Activated effector memory CD4-positive, alpha-beta T cell treated with Interleukin-2 at 50 U/mL for 16 hours (primary cell): ENCODE measurements around the gene HOXA5.

Source experiments
- DNase-seq: peaks from one replicate; pipeline ENCODE4 v3.0.0-alpha.2; 2020

The HOXA5 gene

GRCh38 chr7:27131390-27131819 lies 12.1 kb downstream of the HOXA5 start:
- no peak for DNase-seq

GRCh38 chr7:27130540-27131389 lies 12.7 kb downstream of the HOXA5 start, which contains the start of gene HOXA4:
Gene HOXA4 (minus strand): TSS chr7:27130757. CDS start chr7:27130733, 24 bp downstream.
- peak; percentile 66 for DNase-seq

- no peak for DNase-seq
Observed at GRCh38 chr7:27129729-27130539, 13.5 kb downstream of the HOXA5 start.

- DNase-seq: no peak
Observed at GRCh38 chr7:27128776-27129728, 14.4 kb downstream of the HOXA5 start.

GRCh38 chr7:27128034-27128433 lies 15.4 kb downstream of the HOXA5 start:
- DNase-seq: no peak

- no peak for DNase-seq
Observed at GRCh38 chr7:27126596-27127327, 16.7 kb downstream of the HOXA5 start.

GRCh38 chr7:27125986-27126394 lies 17.5 kb downstream of the HOXA5 start:
- DNase-seq: no peak

GRCh38 chr7:27124902-27125689 lies 18.4 kb downstream of the HOXA5 start:
- no peak for DNase-seq

- no peak for DNase-seq
Observed at GRCh38 chr7:27124096-27124901, 19.2 kb downstream of the HOXA5 start.

GRCh38 chr7:27123477-27124053 lies 19.9 kb downstream of the HOXA5 start:
- DNase-seq: no peak

- DNase-seq: no peak
Observed at GRCh38 chr7:27123007-27123476, 20.4 kb downstream of the HOXA5 start.

GRCh38 chr7:27122077-27122910 lies 21.2 kb downstream of the HOXA5 start:
- DNase-seq: no peak

- no peak for DNase-seq
Observed at GRCh38 chr7:27121684-27122076, 21.8 kb downstream of the HOXA5 start.

- DNase-seq: no peak
Observed at GRCh38 chr7:27119412-27119911, 24.0 kb downstream of the HOXA5 start.

GRCh38 chr7:27118580-27118979 lies 24.9 kb downstream of the HOXA5 start:
- no peak for DNase-seq

- DNase-seq: no peak
Observed at GRCh38 chr7:27117887-27118491, 25.5 kb downstream of the HOXA5 start.

GRCh38 chr7:27116962-27117886 lies 26.3 kb downstream of the HOXA5 start:
- DNase-seq: no peak
